Smooth muscle cell (in vitro differentiated cells): ENCODE data around the gene MGMT. TPM values are rescaled to one million over a fixed set of nuclear protein-coding genes. Genes with fewer than 3 reads are reported as not detected.

Experiments
- DNase-seq: peaks from one replicate; lab custom pipeline; 2025; ENCODE audit not compliant: unreplicated experiment; lab: John Stamatoyannopoulos, UW
- H2AFZ ChIP-seq: fragments of 200-600 bp; sonication (generic); 2 replicates; pipeline ENCODE4 v1.6.0; 2016; ENCODE audit warnings: antibody characterized with exemption, low read depth, mild to moderate bottlenecking
- H3F3A ChIP-seq: fragments of 200-600 bp; sonication (generic); 2 replicates; pipeline ENCODE4 v1.6.0; 2017; ENCODE audit warnings: antibody characterized with exemption, low read depth
- H3K27ac ChIP-seq: fragments of 200-600 bp; sonication (generic); 2 replicates; pipeline ENCODE4 v1.5.1; 2016; ENCODE audit warnings: low read depth, mild to moderate bottlenecking
- H3K27me3 ChIP-seq: fragments of 200-600 bp; sonication (generic); 2 replicates; pipeline ENCODE4 v1.6.1; 2016; ENCODE audit warnings: low read depth, mild to moderate bottlenecking
- H3K36me3 ChIP-seq: fragments of 200-600 bp; sonication (generic); 2 replicates; pipeline ENCODE4 v1.5.1; 2016; ENCODE audit warnings: low read depth
- H3K4me1 ChIP-seq: fragments of 200-600 bp; sonication (generic); 2 replicates; pipeline ENCODE4 v1.5.1; 2016; ENCODE audit warnings: low read depth
- H3K4me2 ChIP-seq: fragments of 200-600 bp; sonication (generic); 2 replicates; pipeline ENCODE4 v1.6.0; 2016; ENCODE audit warnings: mild to moderate bottlenecking
- H3K4me3 ChIP-seq: fragments of 200-600 bp; sonication (generic); 2 replicates; pipeline ENCODE4 v1.5.1; 2016; ENCODE audit warnings: mild to moderate bottlenecking
- H3K79me2 ChIP-seq: fragments of 200-600 bp; sonication (generic); 2 replicates; pipeline ENCODE4 v1.6.0; 2016; ENCODE audit warnings: low read depth, mild to moderate bottlenecking
- H3K9ac ChIP-seq: fragments of 200-600 bp; sonication (generic); 2 replicates; pipeline ENCODE4 v1.6.0; 2016; ENCODE audit warnings: low read depth
- H3K9me3 ChIP-seq: fragments of 200-600 bp; sonication (generic); replicated peaks from 2 replicates; pipeline ENCODE4 v1.5.1; 2016; ENCODE audit warnings: low read depth
- H4K20me1 ChIP-seq: fragments of 200-600 bp; sonication (generic); 2 replicates; pipeline ENCODE4 v1.6.0; 2016; ENCODE audit warnings: low read depth
- WGBS: methylation state at CpG from one replicate; pipeline ENCODE4 v1.1.7; 2016; ENCODE audit warnings: low lambda C conversion rate; 5-methylcytosine and 5-hydroxymethylcytosine counted together
- polyA plus RNA-seq: library from polyadenylated mRNA; unstranded; fragments of >200 nt; fragmentation: Nextera tagmentation; extraction: Ambion mirVana; gene quantifications from 2 replicates; pipeline ENCODE4 v1.2.1, GENCODE V29; 2016
- total RNA-seq: library from RNA; depleted of rRNA; stranded (reverse); fragments of >200 nt; gene quantifications from 2 replicates; pipeline ENCODE4 v1.2.3, GENCODE V29; 2014
- TF ChIP-seq, protein P1 (sequence below): fragments of 200-600 bp; sonication (generic); IDR thresholded peaks from 2 replicates; pipeline ENCODE4 v1.5.1; 2017; ENCODE audit warnings: borderline replicate concordance, mild to moderate bottlenecking, antibody characterized with exemption; ENCODE audit not compliant: insufficient read depth, poor library complexity, severe bottlenecking

The MGMT gene
- total and polyA plus RNA-seq, 2 experiments from 2014 or later: 21.0 to 33.0 TPM

DNA sequence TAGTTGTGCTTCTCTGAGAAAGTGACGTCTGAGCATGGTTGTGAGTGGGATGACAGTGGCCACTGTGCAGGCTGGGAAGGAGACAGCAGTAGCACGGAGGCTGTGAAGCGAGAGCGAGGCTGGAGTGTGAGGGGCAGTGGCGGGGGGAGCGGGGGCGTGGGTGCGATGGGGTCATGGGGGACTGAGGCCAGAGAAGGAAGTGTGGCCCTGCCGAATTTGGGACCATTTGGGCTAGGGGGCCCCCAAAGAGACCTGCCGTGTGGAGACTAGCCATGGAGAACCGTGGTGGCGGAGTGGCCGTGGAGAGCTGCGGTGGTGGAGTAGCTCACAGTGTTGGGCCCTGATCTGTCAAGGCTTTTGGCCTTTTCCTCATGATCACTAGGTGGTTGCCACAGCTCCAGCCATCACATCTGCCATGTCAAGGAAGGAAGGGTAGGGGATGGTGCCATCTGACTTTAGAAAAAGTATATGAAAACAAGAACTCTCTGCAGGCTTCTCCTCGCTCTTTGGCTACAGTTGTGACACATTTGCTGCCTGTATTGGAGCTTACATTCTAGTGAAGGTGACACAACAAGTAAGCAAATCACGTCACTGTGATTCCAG is 61.4 kb downstream of the MGMT start:
- Histone ChIP-seq H3K27me3 (no peaks in the 10 kb centered on the region), H3K4me3 (no peak overlapping the region), H3K27ac (no peak overlapping the region), H3K36me3 (no peaks in the 10 kb centered on the region), H2AFZ (no peak overlapping the region), H3F3A (no peaks in the 10 kb centered on the region), H3K4me1 (no peaks in the 10 kb centered on the region), H3K9me3 (no peaks in the 10 kb centered on the region), H3K79me2 (no peaks in the 10 kb centered on the region), H3K4me2 (no peak overlapping the region), H3K9ac (no peak overlapping the region), H4K20me1 (peaks cover 15% of the 10 kb centered on the region)
- no peak for DNase-seq
- 93% methylated on average over 9 of the region's 16 CpGs for WGBS
- TF ChIP-seq, protein P1, sequence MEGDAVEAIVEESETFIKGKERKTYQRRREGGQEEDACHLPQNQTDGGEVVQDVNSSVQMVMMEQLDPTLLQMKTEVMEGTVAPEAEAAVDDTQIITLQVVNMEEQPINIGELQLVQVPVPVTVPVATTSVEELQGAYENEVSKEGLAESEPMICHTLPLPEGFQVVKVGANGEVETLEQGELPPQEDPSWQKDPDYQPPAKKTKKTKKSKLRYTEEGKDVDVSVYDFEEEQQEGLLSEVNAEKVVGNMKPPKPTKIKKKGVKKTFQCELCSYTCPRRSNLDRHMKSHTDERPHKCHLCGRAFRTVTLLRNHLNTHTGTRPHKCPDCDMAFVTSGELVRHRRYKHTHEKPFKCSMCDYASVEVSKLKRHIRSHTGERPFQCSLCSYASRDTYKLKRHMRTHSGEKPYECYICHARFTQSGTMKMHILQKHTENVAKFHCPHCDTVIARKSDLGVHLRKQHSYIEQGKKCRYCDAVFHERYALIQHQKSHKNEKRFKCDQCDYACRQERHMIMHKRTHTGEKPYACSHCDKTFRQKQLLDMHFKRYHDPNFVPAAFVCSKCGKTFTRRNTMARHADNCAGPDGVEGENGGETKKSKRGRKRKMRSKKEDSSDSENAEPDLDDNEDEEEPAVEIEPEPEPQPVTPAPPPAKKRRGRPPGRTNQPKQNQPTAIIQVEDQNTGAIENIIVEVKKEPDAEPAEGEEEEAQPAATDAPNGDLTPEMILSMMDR: no peak

DNA sequence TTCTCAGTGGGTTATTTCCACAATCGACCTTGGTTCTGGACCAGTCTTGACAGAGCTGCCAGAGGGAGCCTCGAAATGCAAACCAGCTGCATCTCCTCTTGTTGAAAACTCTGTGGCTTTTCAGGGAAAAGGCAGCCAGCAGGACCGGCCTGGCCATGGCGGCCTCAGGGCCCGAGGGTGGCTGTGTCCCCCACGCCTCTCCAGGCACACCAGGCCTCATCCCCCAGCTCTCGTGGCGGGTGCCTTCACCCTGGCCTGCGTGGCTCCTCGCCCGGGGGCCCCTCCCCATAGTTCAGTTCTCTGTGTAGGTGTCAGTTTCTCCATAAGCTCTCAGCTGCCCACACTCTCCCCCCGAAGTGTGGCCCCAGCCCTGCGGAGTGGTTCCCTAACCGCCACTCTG is 63.5 kb downstream of the MGMT start:
- no peaks in the 10 kb centered on the region for H3K79me2 ChIP-seq
- H3K9ac ChIP-seq: no peak overlapping the region
- no peak overlapping the region for H3K4me2 ChIP-seq
- no peak overlapping the region for H3K4me3 ChIP-seq
- no peak for DNase-seq
- H2AFZ ChIP-seq: no peak overlapping the region
- TF ChIP-seq, protein P1: no peak
- H3K27ac ChIP-seq: no peak overlapping the region
- no peaks in the 10 kb centered on the region for H3K27me3 ChIP-seq
- WGBS: 98% methylated on average over 14 of the region's 14 CpGs
- no peaks in the 10 kb centered on the region for H3K36me3 ChIP-seq
- H3K9me3 ChIP-seq: no peaks in the 10 kb centered on the region
- no peaks in the 10 kb centered on the region for H3F3A ChIP-seq
- H3K4me1 ChIP-seq: no peaks in the 10 kb centered on the region
- peaks cover 16% of the 10 kb centered on the region for H4K20me1 ChIP-seq

DNA sequence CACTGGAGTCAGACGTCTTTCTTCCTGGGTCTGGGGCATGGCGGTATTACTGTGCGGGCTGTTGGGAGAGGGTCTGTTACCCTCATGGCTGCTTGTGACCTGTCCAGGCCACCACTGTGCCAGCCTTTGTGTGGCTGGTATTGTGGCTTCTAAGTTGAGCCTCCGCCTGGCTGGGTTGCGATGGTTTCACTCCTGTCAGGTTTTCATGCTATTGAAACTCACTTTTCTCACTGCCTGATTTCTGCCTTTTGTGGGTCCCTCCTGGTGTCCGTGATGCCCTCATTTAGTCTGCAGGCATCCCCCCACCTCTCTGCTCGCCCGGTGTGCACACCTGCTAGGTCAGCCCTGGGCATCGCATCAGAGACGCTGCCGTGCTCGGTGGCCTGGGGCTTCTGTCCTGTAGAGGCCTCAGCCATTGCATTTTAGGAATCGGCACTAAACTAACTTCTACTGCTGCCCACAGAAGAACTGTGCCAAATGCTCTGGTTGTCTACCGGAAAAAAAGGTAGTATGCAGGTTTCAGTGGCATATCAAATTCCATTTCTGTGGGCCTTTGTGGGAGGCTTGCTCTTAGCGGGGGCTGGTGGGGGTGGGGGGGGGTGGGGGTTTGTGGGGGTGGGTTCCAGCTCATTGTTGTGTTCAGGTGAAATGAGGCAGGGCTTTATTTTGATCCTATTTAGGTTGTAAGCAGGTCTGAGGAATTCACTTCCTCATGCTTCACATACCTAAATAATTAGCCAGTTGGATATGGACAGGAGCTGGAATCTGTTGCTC is 64.3 kb downstream of the MGMT start:
- no peak overlapping the region for H3K27ac ChIP-seq

More for the DNA sequence above, 64.3 kb downstream of the MGMT start:
- Histone ChIP-seq H2AFZ (no peak overlapping the region), H4K20me1 (peaks cover 14% of the 10 kb centered on the region), H3K79me2 (no peaks in the 10 kb centered on the region), H3K27me3 (no peaks in the 10 kb centered on the region), H3K36me3 (no peaks in the 10 kb centered on the region), H3K9ac (no peak overlapping the region), H3K4me2 (no peak overlapping the region), H3F3A (no peaks in the 10 kb centered on the region), H3K4me3 (no peak overlapping the region), H3K9me3 (no peaks in the 10 kb centered on the region), H3K4me1 (no peaks in the 10 kb centered on the region)
- 90% methylated on average over 15 of the region's 15 CpGs for WGBS
- TF ChIP-seq, protein P1: no peak
- no peak for DNase-seq
